Nephron progenitor cell (in vitro differentiated cells): ENCODE measurements around the gene VIPR2.
"Not testable (repeated sequence)": the region's sequence is repeated elsewhere in the genome, so short reads cannot be mapped to it uniquely, and the experiment has no call there.

Source experiments
- DNase-seq: peaks from one replicate; pipeline ENCODE4 v3.0.0; 2021
- H3K27ac Mint-ChIP-seq: 2 replicates; pipeline ENCODE4 v1.8.0; 2021; ENCODE audit warnings: mild to moderate bottlenecking, moderate library complexity, mixed read lengths
- H3K27me3 Mint-ChIP-seq: 2 replicates; pipeline ENCODE4 v1.8.0; 2021; ENCODE audit warnings: mild to moderate bottlenecking, low read depth, mixed read lengths; ENCODE audit not compliant: poor library complexity
- H3K36me3 Mint-ChIP-seq: 2 replicates; pipeline ENCODE4 v1.8.0; 2021; ENCODE audit warnings: low read depth, mixed read lengths
- H3K4me1 Mint-ChIP-seq: 2 replicates; pipeline ENCODE4 v1.8.0; 2021; ENCODE audit warnings: mixed read lengths
- H3K4me3 Mint-ChIP-seq: 2 replicates; pipeline ENCODE4 v1.8.0; 2021; ENCODE audit warnings: mild to moderate bottlenecking, moderate library complexity, mixed read lengths
- H3K9me3 Mint-ChIP-seq: 2 replicates; pipeline ENCODE4 v1.8.0; 2021; ENCODE audit warnings: mild to moderate bottlenecking, moderate library complexity, mixed read lengths
- CTCF ChIP-seq: fragments of 200-600 bp; sonication (generic); IDR thresholded peaks from 2 replicates; pipeline ENCODE4 v1.5.0; 2021; ENCODE audit warnings: antibody characterized with exemption

The VIPR2 gene

GRCh38 chr7:159083698-159084068 is 61.0 kb downstream of the VIPR2 start:
- peaks cover 5% of the 10 kb centered on the region for H3K4me1 Mint-ChIP-seq
- peaks cover 20% of the 10 kb centered on the region for H3K27me3 Mint-ChIP-seq
- no peaks in the 10 kb centered on the region for H3K36me3 Mint-ChIP-seq
- no peak overlapping the region for H3K4me3 Mint-ChIP-seq
- no peak overlapping the region for H3K27ac Mint-ChIP-seq
- TF ChIP-seq CTCF: no peak
- no peak for DNase-seq
- no peaks in the 10 kb centered on the region for H3K9me3 Mint-ChIP-seq

- Mint-ChIP-seq H3K4me1 (peaks cover 5% of the 10 kb centered on the region), H3K9me3 (no peaks in the 10 kb centered on the region), H3K27me3 (peaks cover 20% of the 10 kb centered on the region), H3K27ac (no peak overlapping the region), H3K4me3 (no peak overlapping the region), H3K36me3 (no peaks in the 10 kb centered on the region)
- no peak for TF ChIP-seq CTCF
- no peak for DNase-seq
Measured at GRCh38 chr7:159083001-159083697, 61.5 kb downstream of the VIPR2 start.

GRCh38 chr7:159082075-159082474 is 62.6 kb downstream of the VIPR2 start:
- not testable (repeated sequence) for H3K36me3 Mint-ChIP-seq, DNase-seq, H3K4me1 Mint-ChIP-seq, H3K4me3 Mint-ChIP-seq, H3K9me3 Mint-ChIP-seq, H3K27ac Mint-ChIP-seq
- H3K27me3 Mint-ChIP-seq: peaks cover 17% of the 10 kb centered on the region

- Mint-ChIP-seq H3K4me3 (no peak overlapping the region), H3K27me3 (peaks cover 20% of the 10 kb centered on the region), H3K27ac (no peak overlapping the region), H3K9me3 (no peaks in the 10 kb centered on the region), H3K36me3 (no peaks in the 10 kb centered on the region), H3K4me1 (peaks cover under 1% of the 10 kb centered on the region)
- DNase-seq: no peak
- no peak for TF ChIP-seq CTCF
Measured at GRCh38 chr7:159078911-159079270, 65.8 kb downstream of the VIPR2 start.

- H3K9me3 Mint-ChIP-seq: no peaks in the 10 kb centered on the region
- no peaks in the 10 kb centered on the region for H3K36me3 Mint-ChIP-seq
- no peak overlapping the region for H3K27ac Mint-ChIP-seq
- DNase-seq: no peak
- TF ChIP-seq CTCF: no peak
- peaks cover 20% of the 10 kb centered on the region for H3K27me3 Mint-ChIP-seq
- H3K4me3 Mint-ChIP-seq: no peak overlapping the region
- no peaks in the 10 kb centered on the region for H3K4me1 Mint-ChIP-seq
Measured at GRCh38 chr7:159078193-159078910, 66.3 kb downstream of the VIPR2 start.

- H3K27me3 Mint-ChIP-seq: peaks cover 17% of the 10 kb centered on the region
- no peak overlapping the region for H3K27ac Mint-ChIP-seq
- DNase-seq: no peak
- no peaks in the 10 kb centered on the region for H3K36me3 Mint-ChIP-seq
- peaks cover under 1% of the 10 kb centered on the region for H3K4me1 Mint-ChIP-seq
- no peak for TF ChIP-seq CTCF
- H3K4me3 Mint-ChIP-seq: no peak overlapping the region
- no peaks in the 10 kb centered on the region for H3K9me3 Mint-ChIP-seq
Measured at GRCh38 chr7:159076333-159076732, 68.3 kb downstream of the VIPR2 start.
